Islet precursor cell (in vitro differentiated cells): ENCODE data around the gene SPATA31D1.

Experiments
- DNase-seq: peaks from one replicate; pipeline ENCODE4 v3.0.0-alpha.2; 2018

The SPATA31D1 gene

DNA sequence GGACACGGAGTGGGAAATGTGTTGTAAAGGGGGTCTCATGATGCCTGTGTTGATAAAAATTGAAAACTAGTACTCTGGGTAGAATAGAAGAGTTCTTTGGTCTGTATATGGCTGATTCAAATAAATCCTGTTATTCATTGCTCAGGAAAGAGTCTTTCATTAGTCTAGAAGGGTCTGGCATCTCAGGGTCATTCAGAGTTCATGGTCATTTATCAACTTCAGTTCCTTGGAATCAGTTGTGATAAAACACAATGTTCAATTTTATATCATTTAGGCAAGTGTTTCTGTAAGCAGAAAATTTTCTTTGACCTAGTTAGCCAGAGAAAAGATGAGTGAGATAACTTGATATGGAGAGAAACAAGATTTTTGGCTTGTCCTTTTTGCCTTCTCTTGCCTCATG, 36.3 kb downstream of the SPATA31D1 start:
- DNase-seq: no peak

DNA sequence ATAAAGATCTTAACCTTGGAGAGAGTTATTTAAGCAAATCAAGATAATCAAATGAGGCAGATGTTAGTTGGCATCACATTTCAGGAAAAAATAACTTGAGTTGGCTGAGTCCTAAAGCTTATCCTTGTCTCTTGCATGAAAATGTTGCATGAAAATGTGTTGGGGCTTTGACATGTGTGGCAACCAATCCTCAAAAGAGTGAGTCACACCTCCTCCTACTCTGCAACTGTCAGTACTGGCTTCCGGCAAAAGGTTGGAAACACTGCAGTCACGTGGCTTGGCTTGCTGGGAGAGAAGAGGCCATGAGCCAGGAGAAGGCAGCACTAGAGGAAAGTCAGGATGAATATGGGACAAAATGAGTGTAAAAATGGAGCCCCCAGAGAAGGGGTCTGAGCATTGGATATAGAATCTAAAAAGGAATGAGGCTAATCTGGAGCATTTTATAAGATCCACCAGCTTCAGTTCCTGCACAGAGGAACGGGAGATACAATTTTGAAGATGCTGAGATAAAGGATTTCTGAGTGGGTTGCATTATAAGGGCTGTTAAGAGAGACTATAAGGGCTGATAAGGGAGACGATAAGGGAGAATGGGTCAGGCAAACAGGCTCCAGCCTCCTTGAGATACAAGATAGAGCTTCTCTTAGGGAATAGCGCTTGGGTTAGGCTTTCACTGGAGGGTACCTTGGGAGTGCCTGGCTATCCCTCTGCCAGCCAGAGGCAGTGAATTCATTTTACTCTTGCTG, 43.1 kb downstream of the SPATA31D1 start:
- DNase-seq: peak; percentile 83

DNA sequence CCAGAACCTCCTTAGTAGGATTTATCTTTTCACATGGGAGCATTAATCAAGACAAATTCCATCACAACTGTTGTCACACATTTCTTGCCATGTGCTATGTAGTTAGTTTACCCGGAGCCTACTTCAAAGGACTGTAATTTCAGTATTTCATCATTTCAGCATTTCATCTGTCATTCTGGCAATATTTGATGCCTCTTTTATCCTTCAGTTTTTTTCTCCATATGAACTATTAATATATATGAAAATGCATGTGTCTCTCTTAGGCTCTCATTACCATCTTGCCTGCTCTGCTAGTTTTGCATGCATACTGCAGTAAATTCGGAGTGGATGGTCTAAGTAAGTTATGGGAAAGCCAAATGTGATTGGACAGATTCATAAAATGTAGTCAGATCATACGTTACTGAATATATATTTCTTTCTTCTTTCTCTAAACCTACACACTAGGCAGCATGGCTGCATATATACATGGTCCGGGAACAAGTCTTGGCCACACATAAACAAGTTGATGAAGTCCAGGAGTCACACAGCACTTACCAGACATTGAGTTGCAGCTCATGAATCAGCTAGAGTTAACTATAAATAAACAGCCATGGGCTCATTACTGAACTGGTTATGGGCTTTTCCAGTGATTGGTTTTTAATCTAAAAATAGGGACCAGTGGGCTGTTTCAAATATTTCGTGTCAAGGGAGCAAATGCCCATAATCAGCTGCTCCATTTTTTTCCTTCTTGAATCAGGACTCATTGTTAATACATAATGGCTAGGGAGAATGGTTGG, 46.6 kb downstream of the SPATA31D1 start:
- no peak for DNase-seq

DNA sequence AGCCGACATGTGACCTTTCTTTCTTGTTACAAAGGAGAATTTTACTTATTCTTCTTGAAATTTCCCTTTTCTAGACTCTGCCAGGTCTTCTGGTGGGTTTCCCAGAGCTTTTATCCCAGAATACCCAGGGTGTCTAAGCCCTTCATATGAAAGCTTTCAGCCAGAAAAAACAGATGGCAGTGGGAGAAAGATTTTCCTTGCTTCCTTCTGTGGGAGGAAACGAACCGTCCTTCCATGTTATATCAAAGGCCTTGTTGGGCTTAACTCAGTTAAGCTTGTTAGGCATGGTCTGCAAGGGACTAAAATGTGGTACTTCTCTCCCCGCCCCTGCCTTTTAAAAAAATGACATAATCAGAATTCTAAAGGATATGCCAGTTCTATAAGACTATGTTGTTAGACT, 47.5 kb downstream of the SPATA31D1 start:
- no peak for DNase-seq

DNA sequence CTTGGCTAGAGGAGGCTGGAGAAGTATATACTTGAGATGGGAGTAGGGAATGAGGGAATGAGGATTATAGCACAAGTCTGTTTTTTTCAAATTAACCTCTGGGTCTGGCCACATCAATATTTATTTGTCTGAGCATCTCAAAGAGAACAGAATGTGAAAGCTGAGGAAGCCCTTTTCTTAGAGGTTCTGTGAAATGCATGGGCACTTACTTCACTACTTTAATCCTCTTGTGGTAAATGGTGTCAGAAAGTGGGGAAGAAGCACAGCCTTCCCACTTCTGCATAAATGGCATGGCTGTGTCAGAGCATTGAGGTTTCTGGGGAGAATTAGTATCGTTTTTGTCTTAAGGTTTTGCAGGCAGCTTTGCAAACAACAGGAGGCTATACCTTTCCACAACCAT, 48.6 kb downstream of the SPATA31D1 start:
- DNase-seq: no peak

DNA sequence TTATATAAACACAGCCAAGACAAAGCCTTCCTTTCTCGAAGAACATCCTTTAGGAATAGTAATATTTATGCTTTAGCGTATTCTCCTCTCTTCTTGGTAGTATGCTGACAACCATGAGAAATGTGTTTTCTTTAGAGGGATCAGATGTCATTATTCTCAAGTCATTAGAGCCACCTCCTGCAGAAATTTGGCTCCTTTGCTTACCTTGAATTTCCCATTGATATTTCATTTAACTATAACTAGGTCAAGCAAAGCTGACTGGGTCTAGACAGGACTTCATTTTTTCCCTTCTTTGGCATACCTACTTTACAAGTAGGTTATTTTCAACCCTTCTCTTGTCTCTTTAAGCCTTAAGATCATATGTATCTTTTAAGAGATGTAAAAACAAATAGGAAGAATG, 50.3 kb downstream of the SPATA31D1 start:
- no peak for DNase-seq
